Neural cell (in vitro differentiated cells): Measurements from ENCODE around the gene EPHA8.

ENCODE experiments used
- EP300 ChIP-seq: fragments of 450-650 bp; conservative IDR thresholded peaks from 2 replicates; pipeline ENCODE4 v1.6.1; 2014; ENCODE audit warnings: antibody characterized with exemption, mild to moderate bottlenecking, moderate library complexity; ENCODE audit not compliant: poor library complexity, severe bottlenecking
- EZH2 ChIP-seq: fragments of 200-600, 300-800 bp; shearing (Covaris generic), sonication (generic); IDR thresholded peaks from 2 replicates; pipeline ENCODE4 v1.6.1; 2014; ENCODE audit warnings: antibody characterized with exemption, low read length, borderline replicate concordance, mild to moderate bottlenecking; ENCODE audit not compliant: insufficient read depth, poor library complexity, severe bottlenecking
- MXI1 ChIP-seq: fragments of 450-650 bp; conservative IDR thresholded peaks from 2 replicates; pipeline ENCODE4 v1.6.1; 2014; ENCODE audit warnings: antibody characterized with exemption, mild to moderate bottlenecking; ENCODE audit not compliant: poor library complexity, severe bottlenecking
- POLR2AphosphoS5 ChIP-seq: IDR thresholded peaks from 2 replicates; pipeline ENCODE4 v1.6.1; 2012
- RAD21 ChIP-seq: fragments of 450-650 bp; conservative IDR thresholded peaks from 2 replicates; pipeline ENCODE4 v1.6.1; 2014; ENCODE audit warnings: antibody characterized with exemption, mild to moderate bottlenecking, moderate library complexity
- TF ChIP-seq, protein P1 (sequence below): fragments of 450-650 bp; IDR thresholded peaks from 2 replicates; pipeline ENCODE4 v1.5.1; 2014; ENCODE audit warnings: antibody characterized with exemption, mild to moderate bottlenecking, moderate library complexity; ENCODE audit not compliant: poor library complexity, severe bottlenecking
- TF ChIP-seq, protein P2 (sequence below): IDR thresholded peaks from 2 replicates; pipeline ENCODE4 v1.6.1; 2012; ENCODE audit warnings: borderline replicate concordance

DNA sequence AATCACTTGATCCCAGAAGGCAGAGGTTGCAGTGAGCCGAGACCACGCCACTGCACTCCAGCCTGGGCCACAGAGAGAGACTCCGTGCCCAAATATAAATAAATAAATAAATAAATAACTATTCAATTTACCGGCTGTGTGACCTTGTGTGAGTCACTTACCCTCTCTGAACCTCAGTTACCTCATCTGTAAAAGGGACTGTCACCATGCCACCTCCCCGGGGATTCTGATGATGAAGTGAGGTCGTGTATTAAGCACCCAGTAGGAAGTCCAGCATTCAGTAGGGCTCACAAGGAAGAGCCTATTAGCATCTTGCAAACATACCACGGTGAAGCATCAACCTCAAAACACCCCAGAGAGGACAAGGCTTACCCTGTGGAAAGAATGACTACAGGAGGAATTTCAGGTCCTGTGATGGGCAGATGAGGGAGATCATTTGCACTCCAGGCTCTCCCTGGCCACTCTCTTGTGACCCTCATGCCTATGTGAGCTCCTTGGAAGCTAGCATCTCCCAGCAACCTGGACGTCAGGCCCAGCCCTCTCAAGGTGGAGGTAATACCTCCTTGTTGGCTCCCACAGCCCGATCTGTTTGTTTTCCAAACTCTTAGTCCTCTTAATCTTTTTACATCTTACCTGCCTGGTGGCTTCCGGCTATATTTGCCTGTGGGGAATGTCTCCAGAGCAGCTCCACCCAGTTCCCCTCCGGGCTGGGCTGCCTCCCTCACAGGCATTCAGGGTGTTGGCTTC lies 65.6 kb downstream of the EPHA8 start:
- TF ChIP-seq POLR2AphosphoS5 (no peak), EP300 (no peak), EZH2 (no peak), MXI1 (no peak), RAD21 (no peak)
- TF ChIP-seq, protein P1, sequence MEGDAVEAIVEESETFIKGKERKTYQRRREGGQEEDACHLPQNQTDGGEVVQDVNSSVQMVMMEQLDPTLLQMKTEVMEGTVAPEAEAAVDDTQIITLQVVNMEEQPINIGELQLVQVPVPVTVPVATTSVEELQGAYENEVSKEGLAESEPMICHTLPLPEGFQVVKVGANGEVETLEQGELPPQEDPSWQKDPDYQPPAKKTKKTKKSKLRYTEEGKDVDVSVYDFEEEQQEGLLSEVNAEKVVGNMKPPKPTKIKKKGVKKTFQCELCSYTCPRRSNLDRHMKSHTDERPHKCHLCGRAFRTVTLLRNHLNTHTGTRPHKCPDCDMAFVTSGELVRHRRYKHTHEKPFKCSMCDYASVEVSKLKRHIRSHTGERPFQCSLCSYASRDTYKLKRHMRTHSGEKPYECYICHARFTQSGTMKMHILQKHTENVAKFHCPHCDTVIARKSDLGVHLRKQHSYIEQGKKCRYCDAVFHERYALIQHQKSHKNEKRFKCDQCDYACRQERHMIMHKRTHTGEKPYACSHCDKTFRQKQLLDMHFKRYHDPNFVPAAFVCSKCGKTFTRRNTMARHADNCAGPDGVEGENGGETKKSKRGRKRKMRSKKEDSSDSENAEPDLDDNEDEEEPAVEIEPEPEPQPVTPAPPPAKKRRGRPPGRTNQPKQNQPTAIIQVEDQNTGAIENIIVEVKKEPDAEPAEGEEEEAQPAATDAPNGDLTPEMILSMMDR = no peak
- TF ChIP-seq, protein P2, sequence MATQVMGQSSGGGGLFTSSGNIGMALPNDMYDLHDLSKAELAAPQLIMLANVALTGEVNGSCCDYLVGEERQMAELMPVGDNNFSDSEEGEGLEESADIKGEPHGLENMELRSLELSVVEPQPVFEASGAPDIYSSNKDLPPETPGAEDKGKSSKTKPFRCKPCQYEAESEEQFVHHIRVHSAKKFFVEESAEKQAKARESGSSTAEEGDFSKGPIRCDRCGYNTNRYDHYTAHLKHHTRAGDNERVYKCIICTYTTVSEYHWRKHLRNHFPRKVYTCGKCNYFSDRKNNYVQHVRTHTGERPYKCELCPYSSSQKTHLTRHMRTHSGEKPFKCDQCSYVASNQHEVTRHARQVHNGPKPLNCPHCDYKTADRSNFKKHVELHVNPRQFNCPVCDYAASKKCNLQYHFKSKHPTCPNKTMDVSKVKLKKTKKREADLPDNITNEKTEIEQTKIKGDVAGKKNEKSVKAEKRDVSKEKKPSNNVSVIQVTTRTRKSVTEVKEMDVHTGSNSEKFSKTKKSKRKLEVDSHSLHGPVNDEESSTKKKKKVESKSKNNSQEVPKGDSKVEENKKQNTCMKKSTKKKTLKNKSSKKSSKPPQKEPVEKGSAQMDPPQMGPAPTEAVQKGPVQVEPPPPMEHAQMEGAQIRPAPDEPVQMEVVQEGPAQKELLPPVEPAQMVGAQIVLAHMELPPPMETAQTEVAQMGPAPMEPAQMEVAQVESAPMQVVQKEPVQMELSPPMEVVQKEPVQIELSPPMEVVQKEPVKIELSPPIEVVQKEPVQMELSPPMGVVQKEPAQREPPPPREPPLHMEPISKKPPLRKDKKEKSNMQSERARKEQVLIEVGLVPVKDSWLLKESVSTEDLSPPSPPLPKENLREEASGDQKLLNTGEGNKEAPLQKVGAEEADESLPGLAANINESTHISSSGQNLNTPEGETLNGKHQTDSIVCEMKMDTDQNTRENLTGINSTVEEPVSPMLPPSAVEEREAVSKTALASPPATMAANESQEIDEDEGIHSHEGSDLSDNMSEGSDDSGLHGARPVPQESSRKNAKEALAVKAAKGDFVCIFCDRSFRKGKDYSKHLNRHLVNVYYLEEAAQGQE = no peak
